Putamen (tissue), 1 donor: Measurements from ENCODE around the gene TAS2R3.
"Not testable (repeated sequence)": the region's sequence is repeated elsewhere in the genome, so short reads cannot be mapped to it uniquely, and the experiment has no call there.

Experiments
- DNase-seq: peaks from one replicate; pipeline ENCODE4 v3.0.0-alpha.2; 2016; ENCODE audit warnings: low spot score

Gene TAS2R3, protein sequence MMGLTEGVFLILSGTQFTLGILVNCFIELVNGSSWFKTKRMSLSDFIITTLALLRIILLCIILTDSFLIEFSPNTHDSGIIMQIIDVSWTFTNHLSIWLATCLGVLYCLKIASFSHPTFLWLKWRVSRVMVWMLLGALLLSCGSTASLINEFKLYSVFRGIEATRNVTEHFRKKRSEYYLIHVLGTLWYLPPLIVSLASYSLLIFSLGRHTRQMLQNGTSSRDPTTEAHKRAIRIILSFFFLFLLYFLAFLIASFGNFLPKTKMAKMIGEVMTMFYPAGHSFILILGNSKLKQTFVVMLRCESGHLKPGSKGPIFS

DNA sequence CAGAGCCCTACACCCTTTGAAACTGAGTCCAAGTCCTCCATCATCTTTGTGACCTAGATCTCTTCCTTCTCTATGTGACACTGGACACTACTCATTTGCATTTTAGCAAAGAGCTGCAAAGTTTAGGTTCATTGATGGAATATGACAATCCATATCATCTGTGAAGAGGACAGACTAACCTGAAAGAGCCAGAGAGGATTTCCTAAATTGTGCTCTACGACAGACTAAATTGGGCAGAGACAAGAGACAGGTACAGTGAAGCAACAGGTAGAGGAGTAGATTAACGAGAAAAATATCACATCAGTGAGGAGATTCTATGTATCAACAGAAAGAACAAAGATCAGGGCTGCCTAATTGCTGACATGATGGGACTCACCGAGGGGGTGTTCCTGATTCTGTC, at the start of gene TAS2R3:
Gene TAS2R3, plus strand, starts transcription at position 301 of the 400 bp plus-strand sequence. Its CDS starts 62 bp downstream, at position 363.
- no peak for DNase-seq

DNA sequence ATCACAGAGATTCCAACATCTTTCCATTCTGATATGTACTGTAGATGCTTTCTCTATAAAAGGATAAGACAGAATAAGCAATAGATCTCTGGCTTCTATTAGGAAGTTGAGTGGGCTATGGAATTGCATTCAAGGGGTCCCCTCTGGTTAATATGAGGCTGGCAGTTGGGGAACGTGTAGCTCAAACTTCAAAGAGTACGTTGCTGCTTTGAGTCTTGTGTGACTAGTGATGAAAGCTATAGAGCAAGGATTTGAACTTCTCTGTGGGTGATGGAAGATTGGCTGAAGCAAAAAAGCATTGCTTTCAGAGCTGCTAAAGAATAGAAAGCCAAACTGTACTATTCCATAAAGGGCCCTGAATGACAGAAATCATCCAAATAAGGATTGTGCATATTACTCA, 49.3 kb upstream of the TAS2R3 start:
- no peak for DNase-seq

DNA sequence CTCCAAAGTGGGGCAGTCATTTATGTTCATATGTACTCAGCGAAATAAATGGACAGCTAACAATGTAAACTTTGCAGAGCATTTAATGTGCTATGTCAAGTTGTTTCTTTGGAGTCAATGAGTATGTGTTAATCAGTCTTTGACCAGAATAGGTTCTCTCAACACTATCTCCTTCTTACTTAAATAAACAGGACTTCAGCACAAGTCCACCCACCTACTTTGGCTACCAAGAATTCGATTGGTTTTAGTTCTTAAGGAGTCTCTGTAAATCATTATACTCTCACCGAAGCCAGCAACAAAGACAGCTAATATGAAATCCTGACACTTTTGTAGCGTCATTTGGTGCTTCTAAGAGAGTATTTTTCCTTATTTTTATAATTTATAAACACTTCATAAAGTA, 48.9 kb upstream of the TAS2R3 start:
- no peak for DNase-seq

DNA sequence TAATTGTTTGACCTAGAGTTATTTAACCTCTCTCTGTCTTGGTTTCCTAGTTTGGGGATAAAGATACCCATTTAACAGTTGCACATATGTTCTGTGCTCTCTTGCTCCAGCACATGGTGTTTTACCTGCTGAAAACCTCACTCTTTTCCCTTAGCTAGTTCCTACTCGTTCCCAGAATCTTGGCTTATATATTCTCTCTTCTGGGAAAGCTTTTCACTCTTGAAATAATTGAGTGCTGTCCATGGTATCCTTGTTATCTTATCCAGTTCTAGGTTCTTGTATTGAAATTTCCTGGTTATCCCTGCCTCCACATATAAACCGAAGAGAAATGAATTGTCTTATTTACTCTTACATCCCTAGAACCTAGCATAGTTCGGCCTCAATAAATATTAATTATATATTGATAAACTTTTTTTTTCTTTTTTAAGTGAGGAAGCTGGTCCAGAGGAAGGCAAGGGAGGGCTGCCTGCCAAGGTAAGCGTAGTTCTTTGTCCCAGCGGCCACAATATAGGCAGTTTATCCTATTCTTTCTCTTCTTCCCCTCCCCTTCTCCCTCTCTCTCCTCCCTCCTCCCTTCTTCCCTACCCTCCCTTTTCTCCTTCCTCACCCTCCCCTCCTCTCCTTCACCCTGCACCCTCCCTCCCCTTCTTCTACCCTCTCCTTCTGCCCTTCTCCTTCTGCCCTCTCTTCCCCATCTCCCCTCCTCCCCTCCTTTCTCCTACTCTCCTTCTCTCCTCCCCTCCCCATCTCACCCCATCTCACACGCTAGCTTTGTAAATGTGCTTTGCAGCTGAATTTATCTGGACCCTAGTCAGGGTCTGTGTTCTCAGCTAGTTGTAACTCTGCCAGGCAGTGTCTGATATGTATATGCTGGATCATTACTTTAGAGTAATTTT, 47.9 kb upstream of the TAS2R3 start:
- DNase-seq, result no peak

DNA sequence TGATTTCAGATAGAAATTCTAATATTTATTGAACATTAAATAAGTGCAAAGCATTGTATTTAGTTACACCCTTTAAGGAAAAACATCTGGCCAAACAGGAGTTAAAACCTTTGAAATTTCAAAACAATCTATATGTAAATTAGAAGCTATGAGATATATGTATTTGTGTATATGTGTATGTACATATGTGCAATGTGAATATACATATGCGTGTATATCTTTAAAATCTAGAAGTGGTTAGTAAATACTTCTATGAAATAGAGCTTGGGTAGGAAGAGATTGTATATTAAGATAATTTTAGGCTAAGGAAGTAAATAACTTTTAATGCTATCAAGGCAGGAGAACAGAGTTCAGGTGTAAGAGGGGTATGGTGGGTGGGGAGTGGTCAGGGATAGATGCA, 46.4 kb upstream of the TAS2R3 start:
- DNase-seq, result no peak

DNA sequence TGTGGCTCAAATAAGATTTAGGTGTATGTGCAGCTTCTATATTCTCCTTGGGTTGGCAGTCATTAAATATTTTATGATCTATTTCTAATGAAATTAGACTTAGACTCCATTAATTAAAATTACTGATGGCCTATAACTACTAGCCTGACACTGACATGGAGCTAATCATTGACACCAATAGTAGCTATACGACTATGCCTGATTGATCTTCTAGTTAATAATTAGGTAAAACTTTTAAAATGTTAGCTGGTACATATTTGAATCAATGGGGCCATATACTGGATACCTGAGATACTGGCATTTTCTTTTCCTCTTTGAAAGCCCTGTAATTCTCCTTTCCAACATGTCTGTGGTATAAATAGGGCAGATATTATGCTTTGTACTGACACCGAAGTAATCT, 41.4 kb upstream of the TAS2R3 start:
- no peak for DNase-seq

DNA sequence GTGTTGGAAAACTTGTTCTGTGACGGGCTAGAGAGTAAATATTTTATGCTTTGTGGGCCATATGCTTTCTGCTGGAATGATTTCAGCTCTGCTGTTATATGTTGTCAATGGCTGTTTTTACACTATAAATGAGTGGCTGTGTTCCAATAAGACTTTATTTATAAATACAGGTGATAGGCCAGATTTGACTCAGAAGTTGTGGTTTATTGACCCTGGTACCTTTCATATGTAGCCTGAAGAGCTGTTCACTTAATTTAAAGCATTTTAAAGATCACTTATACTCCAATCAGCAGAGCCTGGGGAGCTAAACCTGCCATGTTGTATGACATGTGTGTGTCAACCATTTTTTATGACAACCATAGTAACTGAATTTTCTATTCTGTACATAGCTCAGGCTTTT, 34.9 kb upstream of the TAS2R3 start:
- DNase-seq, result no peak

DNA sequence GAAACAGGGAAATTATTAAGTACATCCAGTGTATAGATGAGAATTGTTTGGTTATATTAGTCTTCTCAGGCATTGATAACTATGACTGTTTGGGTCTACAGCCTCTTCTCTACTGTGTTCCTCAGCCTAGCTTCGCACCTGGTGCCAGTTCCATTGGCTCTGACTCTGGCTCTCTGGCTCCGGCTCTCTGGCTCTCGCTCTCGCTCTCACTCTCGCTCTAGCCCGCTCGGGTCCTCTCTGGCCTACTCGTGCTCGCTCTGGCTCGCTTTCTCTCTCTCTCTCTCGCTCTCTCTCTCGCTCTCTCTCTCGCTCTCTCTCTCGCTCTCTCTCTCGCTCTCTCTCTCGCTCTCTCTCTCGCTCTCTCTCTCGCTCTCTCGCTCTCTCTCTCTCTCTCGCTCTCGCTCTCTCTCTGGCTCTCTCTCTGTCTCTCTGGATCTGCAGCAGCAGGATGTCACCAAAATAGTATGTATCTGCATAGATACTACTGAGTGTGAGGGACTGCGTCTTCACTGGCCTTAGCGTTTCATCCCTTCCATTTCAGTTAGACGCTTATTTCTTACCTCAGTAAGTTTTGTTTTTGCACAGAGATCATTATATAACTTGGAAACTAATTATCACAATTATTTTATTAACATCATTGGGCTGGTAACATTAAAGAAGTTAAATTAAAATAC, 32.3 kb upstream of the TAS2R3 start:
- no peak for DNase-seq

DNA sequence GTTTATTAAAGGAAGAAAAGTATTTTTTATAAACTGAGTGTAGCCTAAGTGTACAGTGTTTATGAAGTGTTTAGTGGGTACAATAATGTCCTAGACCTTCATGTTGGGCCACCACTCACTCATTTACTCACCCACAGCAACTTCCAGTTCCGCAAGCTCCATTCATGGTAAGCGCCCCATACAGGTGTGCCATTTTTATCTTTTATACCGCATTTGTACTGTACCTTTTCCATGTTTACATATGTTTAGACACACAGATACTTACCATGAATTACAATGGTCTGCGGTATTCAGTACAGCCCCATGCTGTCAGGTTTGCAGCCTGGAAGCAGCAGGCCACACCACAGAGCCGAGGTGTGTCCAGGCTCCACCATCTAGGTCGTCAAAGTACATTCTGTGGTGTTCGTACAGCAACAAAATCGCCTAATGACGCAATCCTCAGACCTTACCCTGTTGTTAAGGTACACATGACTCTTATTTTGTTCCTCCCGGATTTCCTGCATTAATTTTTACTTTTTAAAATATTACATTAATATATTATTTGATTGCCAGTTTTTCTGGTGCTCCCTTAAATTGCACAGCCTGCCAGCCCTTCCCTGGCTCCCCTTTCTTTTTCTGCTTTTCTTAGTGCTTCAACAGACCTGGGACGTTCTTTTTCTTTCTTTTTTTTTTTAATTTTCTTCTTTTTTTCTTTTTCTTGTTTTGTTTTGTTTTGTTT, 26.6 kb upstream of the TAS2R3 start:
- no peak for DNase-seq

DNA sequence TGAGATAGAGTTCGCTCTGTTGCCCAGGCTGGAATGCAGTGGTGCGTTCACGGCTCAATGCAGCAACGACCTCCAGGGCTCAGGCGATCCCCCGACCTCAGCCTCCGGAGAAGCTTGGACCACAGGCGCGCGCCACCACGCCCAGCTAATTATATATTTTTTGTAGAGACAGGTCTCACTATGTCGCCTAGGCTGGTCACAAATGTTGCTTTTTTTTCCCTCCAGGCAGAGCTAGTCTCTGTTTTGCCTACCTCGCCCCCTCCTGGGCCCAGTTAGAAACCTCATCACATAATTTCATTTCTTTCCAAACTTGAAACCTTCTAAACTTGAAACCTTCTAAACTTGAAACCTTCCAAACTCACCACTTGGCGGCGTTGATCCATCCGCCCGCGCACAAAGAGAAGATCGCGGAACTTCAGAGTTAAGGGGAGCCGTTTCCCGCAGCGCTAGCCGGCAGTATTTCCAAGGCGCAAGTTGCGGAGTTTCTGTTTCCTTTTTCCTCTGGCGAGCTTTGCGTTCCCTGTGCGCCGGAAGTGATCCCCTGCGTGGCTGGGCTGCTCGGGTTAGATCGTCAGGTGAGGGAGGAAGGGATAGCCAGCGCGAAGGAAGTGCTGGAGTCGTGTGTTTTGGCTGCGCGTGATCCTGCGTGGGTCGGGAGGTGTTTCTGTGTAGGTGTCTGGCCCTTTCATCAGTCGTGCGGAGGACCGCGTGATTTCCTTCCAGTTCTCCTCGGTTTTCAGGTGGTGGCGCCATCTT, 25.9 kb upstream of the TAS2R3 start, which contains the start of gene SSBP1:
Gene SSBP1, plus strand, starts transcription at position 523 of the 756 bp plus-strand sequence. CDS start 809 bp downstream, outside the sequence.
- peak; percentile 95 for DNase-seq

DNA sequence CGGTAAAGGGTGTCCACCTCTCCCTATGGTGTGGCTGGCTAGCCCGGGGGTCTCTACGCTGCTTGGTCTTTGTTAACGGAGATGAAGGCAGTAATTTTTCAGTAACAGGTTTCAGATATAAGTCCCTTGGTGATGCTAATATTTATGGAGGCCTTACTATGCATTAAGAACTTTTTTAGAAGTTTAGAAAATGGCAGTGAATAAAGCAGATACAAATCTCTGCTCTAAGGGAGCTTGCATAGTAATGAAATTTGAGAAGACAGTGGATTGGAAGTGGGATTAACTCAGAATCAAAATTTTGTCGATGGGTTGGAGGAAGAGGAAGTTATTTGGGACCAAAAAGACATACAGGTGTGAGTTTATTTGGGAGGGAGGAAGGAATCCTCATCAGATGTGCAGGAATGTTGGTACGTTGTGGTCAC, 25.3 kb upstream of the TAS2R3 start:
- DNase-seq, result no peak

DNA sequence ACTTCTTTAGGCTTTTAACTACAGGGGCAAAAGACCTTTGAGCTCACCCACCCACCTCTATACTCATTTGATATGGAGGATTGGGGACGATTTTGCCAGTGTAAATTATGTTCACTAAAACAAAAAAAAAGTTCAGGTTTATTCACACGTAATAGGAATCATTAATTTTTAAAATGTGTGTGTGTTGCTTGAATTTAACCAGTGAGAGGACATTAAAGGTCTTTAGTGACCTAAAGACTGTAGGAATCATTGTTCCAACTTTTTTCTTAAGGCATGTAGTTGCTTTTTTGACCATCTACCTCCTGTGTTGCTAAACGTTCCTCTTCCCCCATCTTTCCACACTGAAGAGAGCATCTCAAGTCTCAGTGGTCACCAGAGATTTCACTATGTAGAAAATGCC, 24.6 kb upstream of the TAS2R3 start:
- no peak for DNase-seq

DNA sequence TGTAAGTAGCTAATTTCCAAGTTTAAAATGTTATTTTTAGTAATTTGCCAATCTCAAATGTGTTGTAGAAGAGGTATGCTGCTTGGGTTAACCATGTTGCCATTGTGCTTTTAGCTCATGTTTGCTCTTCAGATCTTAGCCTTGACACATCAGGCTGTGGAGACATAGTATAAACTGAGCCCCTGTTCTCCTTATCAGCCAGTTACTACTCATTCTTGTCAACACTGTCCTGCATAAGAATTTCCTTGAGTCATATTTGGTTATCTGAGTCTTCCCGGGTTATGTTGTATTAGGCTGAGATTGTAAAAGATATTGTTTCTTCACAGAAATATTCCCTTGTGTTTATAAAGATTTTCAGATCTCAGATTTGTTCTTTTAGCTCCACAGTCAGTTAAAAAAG, 21.7 kb upstream of the TAS2R3 start:
- no peak for DNase-seq

DNA sequence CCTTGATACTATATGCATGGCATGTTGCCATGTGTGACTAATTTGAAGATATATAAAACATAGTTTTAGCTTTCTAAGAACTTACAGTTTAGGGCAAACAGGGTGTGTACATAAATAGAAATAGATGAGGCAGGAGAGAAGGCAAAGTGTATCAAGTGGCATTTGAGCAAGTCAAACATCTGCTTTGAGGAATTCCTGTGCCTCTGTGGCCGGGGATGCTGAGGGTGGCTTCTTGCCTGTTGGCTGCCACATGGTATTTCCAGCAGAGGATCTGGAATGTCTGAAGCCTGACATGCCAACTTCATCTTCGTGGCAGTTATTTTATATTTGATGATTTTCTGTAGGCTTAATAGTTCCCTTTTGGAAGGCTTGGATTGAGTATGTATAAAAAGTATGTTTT, 19.8 kb upstream of the TAS2R3 start:
- DNase-seq, result no peak

DNA sequence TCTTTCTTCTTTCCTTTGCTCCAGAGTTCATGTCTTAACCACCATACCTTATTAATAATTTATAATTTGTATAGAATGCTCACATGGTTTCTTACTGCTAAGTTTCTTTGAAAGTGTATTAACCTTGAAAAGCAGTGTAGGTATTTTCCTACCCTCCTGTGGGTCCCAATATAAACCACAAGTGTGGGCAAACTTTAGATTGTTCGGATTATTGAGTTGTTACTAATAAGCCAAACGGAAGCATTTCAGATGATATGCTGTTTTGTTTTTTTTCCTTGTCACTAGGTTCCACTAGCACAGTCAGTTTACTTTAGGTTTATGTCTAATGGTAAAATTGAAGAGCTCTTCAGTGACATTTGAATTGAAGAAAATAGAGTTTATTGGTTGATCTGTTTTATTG, 15.5 kb upstream of the TAS2R3 start:
- no peak for DNase-seq

DNA sequence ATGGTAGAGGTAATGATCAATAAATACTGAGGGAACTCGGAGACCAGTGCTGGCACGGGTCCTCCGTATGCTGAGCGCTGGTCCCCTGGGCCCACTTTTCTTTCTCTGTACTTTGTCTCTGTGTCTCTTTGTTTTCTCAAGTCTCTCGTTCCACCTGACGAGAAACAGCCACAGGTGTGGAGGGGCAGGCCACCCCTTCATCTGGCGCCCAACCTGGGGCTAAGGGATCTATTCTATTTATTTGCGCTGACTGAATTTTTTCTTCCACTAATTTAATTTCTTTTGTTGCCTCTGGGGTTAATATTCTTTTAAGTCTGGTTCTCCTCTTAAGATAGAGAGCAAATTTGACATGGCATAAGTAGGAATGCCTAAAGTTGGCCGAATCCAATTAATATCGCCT, 12.0 kb upstream of the TAS2R3 start:
- not testable (repeated sequence) for DNase-seq

DNA sequence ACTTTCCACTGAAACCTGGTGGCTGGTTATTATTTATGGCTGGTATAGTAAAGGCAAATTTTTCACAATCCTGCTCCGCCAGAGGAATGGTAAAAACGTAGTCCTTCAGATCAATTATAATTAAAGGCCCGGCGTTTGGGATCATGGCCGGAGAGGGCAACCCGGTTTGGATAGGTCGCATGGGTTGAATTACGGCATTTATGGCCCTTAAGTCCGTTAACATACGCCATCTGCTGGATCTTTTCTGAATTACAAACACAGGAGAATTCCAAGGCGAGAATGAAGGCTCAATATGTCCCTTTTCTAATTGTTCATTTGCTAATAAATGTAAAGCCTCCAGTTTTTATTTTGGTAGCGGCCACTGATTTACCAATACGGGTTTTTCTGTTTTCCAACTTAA, 11.3 kb upstream of the TAS2R3 start:
- DNase-seq, result no peak

DNA sequence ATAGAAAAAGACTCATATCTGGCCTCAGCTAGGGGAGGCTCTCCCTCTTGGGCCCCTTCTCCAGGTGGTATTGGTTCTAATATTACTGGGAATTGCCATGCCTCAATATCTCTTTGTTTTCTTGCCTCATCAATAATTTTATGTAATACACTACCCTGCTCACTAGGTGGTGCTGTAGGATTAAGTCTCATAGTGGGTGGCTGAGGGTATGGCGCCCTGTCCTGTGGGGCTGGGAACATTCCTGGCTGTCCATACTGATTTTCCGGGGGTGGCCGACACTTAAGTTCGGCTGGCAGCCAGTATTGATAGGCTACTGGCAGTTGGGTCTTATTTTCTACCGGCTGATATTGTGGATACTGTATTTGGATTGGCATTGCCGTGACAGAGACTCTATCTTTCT, 9.0 kb upstream of the TAS2R3 start:
- no peak for DNase-seq

DNA sequence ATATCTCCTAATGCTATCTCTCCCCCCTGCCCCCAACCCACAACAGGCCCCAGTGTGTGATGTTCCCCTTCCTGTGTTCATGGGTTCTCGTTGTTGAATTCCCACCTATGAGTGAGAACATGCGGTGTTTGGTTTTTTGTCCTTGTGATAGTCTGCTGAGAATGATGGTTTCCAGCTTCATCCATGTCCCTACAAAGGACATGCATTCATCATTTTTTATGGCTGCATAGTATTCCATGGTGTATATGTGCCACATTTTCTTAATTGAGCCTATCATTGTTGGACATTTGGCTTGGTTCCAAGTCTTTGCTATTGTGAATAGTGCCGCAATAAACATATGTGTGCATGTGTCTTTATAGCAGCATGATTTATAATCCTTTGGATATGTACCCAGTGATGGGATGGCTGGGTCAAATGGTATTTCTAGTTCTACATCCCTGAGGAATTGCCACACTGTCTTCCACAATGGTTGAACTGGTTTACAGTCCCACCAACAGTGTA, 6.2 kb downstream of the TAS2R3 start:
- not testable (repeated sequence) for DNase-seq

DNA sequence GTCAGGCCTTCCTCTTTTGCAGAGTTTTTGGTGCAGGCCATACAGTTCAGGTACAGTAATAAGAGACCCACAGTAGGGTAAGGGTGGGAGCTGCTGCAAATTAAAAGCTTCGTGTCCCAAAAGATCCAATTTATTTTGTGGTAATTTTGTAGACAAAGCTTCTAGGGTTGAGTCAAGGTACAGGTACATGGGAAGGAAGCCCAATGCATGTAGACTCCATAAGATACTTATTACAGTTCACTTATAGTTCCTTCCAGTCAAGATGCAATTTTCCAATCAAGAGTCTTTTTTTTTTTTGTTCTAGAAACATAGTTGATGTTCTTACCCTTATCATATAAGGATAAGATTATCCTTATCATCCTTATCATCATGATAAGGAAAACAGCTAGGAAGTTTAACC, 12.5 kb downstream of the TAS2R3 start, which contains the start of gene TAS2R4:
Gene TAS2R4, plus strand, starts transcription at position 301 of the 400 bp plus-strand sequence. CDS start 1,815 bp downstream, outside the sequence.
- no peak for DNase-seq
